HEK293 (cell line): ENCODE data around the gene MRO.
"Not testable (repeated sequence)": the region's sequence is repeated elsewhere in the genome, so short reads cannot be mapped to it uniquely, and the experiment has no call there.

Source experiments
- CTCF ChIA-PET: fragments of 350-600 bp; formaldehyde crosslinking; extraction: SDS; loops from one replicate; lab custom pipeline; 2021; ENCODE audit warnings: antibody characterized with exemption; lab: Yijun Ruan, JAX
- POLR2A ChIA-PET: fragments of 300-600 bp; formaldehyde crosslinking; extraction: SDS; loops from one replicate; lab custom pipeline; 2020; ENCODE audit warnings: antibody characterized with exemption, inconsistent platforms; lab: Yijun Ruan, JAX
- H3K27ac ChIP-seq: fragments of 200-500 bp; sonication (Bioruptor generic); 2 replicates; pipeline ENCODE4 v1.5.1; 2014; ENCODE audit warnings: low read depth, low read length, control low read depth, inconsistent platforms; ENCODE audit errors: extremely low read depth
- H3K36me3 ChIP-seq, 2 experiments: fragments of 200-500 bp in 1 of 2; sonication (Bioruptor generic) in 1 of 2; 1 replicate in 1 of 2; 2 replicates in 1 of 2; pipeline ENCODE4 v1.5.1; 2014 to 2017; ENCODE audit warnings: inconsistent platforms in 2 of 2, low read length in 2 of 2; ENCODE audit not compliant: control insufficient read depth in 2 of 2, insufficient read depth in 1 of 2
- H3K4me1 ChIP-seq: fragments of 200-500 bp; sonication (Bioruptor generic); 2 replicates; pipeline ENCODE4 v1.5.1; 2014; ENCODE audit warnings: mild to moderate bottlenecking, low read length, inconsistent platforms; ENCODE audit not compliant: control insufficient read depth, insufficient read depth
- H3K4me3 ChIP-seq: 2 replicates; pipeline ENCODE4 v1.5.1; 2011; ENCODE audit warnings: low read depth, mild to moderate bottlenecking, control low read depth, low read length, moderate library complexity
- H3K9me3 ChIP-seq: fragments of 200-500 bp; sonication (Bioruptor generic); 2 replicates; pipeline ENCODE4 v1.5.1; 2014; ENCODE audit warnings: low read depth, low read length, inconsistent platforms; ENCODE audit not compliant: control insufficient read depth, insufficient read depth
- HOXA7 ChIP-seq: sonication (generic); formaldehyde crosslinking; IDR thresholded peaks from 2 replicates; pipeline ENCODE4 v1.8.1; 2022; ENCODE audit warnings: missing genetic modification reagents, borderline replicate concordance
- HOXC10 ChIP-seq: sonication (generic); formaldehyde crosslinking; IDR thresholded peaks from 2 replicates; pipeline ENCODE4 v1.8.1; 2023; ENCODE audit warnings: mild to moderate bottlenecking, missing genetic modification reagents
- MYNN ChIP-seq: fragments of 450-650 bp; formaldehyde crosslinking; IDR thresholded peaks from 2 replicates; pipeline ENCODE4 v1.5.1; 2016; ENCODE audit warnings: missing biosample characterization, missing genetic modification characterization, borderline replicate concordance
- SCRT1 ChIP-seq: fragments of 450-650 bp; formaldehyde crosslinking; IDR thresholded peaks from 2 replicates; pipeline ENCODE4 v1.5.1; 2016; ENCODE audit warnings: missing biosample characterization, missing genetic modification characterization, borderline replicate concordance
- SCRT2 ChIP-seq: fragments of 450-650 bp; formaldehyde crosslinking; IDR thresholded peaks from 2 replicates; pipeline ENCODE4 v1.5.1; 2016; ENCODE audit warnings: missing biosample characterization, missing genetic modification characterization
- SP2 ChIP-seq: fragments of 450-650 bp; formaldehyde crosslinking; IDR thresholded peaks from 2 replicates; pipeline ENCODE4 v1.5.1; 2016; ENCODE audit warnings: missing biosample characterization, missing genetic modification characterization
- ZBTB20 ChIP-seq: fragments of 450-650 bp; formaldehyde crosslinking; IDR thresholded peaks from 2 replicates; pipeline ENCODE4 v1.5.1; 2016; ENCODE audit warnings: missing biosample characterization, missing genetic modification characterization
- ZFP37 ChIP-seq: fragments of 450-650 bp; formaldehyde crosslinking; IDR thresholded peaks from 2 replicates; pipeline ENCODE4 v1.5.1; 2016; ENCODE audit warnings: missing biosample characterization, missing genetic modification characterization
- ZNF169 ChIP-seq: fragments of 450-650 bp; formaldehyde crosslinking; IDR thresholded peaks from 2 replicates; pipeline ENCODE4 v1.5.1; 2016; ENCODE audit warnings: missing biosample characterization, missing genetic modification characterization
- ZNF2 ChIP-seq: fragments of 450-650 bp; formaldehyde crosslinking; IDR thresholded peaks from 2 replicates; pipeline ENCODE4 v1.5.1; 2016; ENCODE audit warnings: missing biosample characterization, missing genetic modification characterization
- ZNF239 ChIP-seq: fragments of 450-650 bp; formaldehyde crosslinking; IDR thresholded peaks from 2 replicates; pipeline ENCODE4 v1.5.1; 2016; ENCODE audit warnings: missing biosample characterization, missing genetic modification characterization
- ZNF266 ChIP-seq: fragments of 450-650 bp; formaldehyde crosslinking; IDR thresholded peaks from 2 replicates; pipeline ENCODE4 v1.5.1; 2016; ENCODE audit warnings: missing biosample characterization, missing genetic modification characterization, low read depth
- ZNF341 ChIP-seq: fragments of 450-650 bp; formaldehyde crosslinking; IDR thresholded peaks from 2 replicates; pipeline ENCODE4; 2016; ENCODE audit warnings: low read depth, missing biosample characterization, missing genetic modification characterization
- ZNF394 ChIP-seq: fragments of 450-650 bp; formaldehyde crosslinking; IDR thresholded peaks from 2 replicates; pipeline ENCODE4 v1.5.1; 2016; ENCODE audit warnings: missing biosample characterization, missing genetic modification characterization, mild to moderate bottlenecking, moderate library complexity, borderline replicate concordance
- ZNF571 ChIP-seq: fragments of 450-650 bp; formaldehyde crosslinking; IDR thresholded peaks from 2 replicates; pipeline ENCODE4 v1.5.0; 2017; ENCODE audit warnings: missing biosample characterization, missing genetic modification characterization
- ZSCAN23 ChIP-seq: fragments of 450-650 bp; formaldehyde crosslinking; IDR thresholded peaks from 2 replicates; pipeline ENCODE4 v1.5.1; 2016; ENCODE audit warnings: missing biosample characterization, missing genetic modification characterization
- TF ChIP-seq, protein P1 (sequence below): fragments of 450-650 bp; formaldehyde crosslinking; IDR thresholded peaks from 2 replicates; pipeline ENCODE4 v1.5.1; 2016; ENCODE audit warnings: missing biosample characterization, missing genetic modification characterization
- TF ChIP-seq, protein P2 (sequence below): fragments of 450-650 bp; formaldehyde crosslinking; IDR thresholded peaks from 2 replicates; pipeline ENCODE4 v1.5.1; 2016; ENCODE audit warnings: missing biosample characterization, missing genetic modification characterization
- TF ChIP-seq, protein P3 (sequence below): fragments of 450-650 bp; formaldehyde crosslinking; IDR thresholded peaks from 2 replicates; pipeline ENCODE4 v1.5.1; 2016; ENCODE audit warnings: missing biosample characterization, missing genetic modification characterization

Gene MRO

DNA sequence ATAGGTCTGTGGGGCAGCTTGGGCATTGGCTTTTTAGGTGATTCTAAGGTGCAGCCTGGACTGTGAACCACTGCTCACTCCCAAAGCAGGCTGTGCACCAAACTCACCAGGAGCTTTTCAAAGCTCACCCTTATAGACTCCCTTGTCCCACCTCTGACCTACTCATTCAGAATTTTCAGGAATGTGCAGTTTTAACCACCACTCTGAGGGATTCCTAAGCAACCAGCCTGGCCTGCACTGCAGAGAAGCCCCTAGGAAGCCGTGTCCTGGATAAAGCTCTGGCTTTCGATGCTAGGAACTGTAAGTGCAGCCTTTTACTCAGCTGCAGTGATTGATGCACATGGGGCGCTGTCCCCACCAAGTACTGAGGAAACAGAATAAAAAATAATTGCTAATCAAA, 33.0 kb downstream of the MRO start:
- Histone ChIP-seq H3K4me1 (no peaks in the 10 kb centered on the region), H3K4me3 (no peak overlapping the region), H3K36me3 (no peaks in the 10 kb centered on the region), H3K9me3 (no peaks in the 10 kb centered on the region), H3K27ac (no peak overlapping the region)
- ChIA-PET POLR2A (interaction anchor here (0.5 to 0.7 kb wide), 2 partner anchors 11 to 18 kb away, joined by 5 to 7 read pairs; no protein-coding TSS in a partner anchor), CTCF (interaction anchor here (0.6 to 1.4 kb wide), 8 partner anchors 11 to 1096 kb away, joined by 3 to 4 read pairs (median 3); no protein-coding TSS in a partner anchor)
- no peak for TF ChIP-seq HOXC10 (CRISPR knock-in tag)
- no peak for TF ChIP-seq ZBTB20 (tag by site-specific recombination)
- TF ChIP-seq ZNF571 (tag by site-specific recombination), result no peak
- TF ChIP-seq MYNN, result no peak
- no peak for TF ChIP-seq SCRT1 (tag by site-specific recombination)
- TF ChIP-seq ZSCAN23 (tag by site-specific recombination), result no peak
- TF ChIP-seq, protein P1, sequence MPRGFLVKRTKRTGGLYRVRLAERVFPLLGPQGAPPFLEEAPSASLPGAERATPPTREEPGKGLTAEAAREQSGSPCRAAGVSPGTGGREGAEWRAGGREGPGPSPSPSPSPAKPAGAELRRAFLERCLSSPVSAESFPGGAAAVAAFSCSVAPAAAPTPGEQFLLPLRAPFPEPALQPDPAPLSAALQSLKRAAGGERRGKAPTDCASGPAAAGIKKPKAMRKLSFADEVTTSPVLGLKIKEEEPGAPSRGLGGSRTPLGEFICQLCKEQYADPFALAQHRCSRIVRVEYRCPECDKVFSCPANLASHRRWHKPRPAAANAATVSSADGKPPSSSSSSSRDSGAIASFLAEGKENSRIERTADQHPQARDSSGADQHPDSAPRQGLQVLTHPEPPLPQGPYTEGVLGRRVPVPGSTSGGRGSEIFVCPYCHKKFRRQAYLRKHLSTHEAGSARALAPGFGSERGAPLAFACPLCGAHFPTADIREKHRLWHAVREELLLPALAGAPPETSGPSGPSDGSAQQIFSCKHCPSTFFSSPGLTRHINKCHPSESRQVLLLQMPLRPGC (tag by site-specific recombination), result no peak
- TF ChIP-seq HOXA7, result no peak
- no peak for TF ChIP-seq ZNF239 (tag by site-specific recombination)
- TF ChIP-seq, protein P2, sequence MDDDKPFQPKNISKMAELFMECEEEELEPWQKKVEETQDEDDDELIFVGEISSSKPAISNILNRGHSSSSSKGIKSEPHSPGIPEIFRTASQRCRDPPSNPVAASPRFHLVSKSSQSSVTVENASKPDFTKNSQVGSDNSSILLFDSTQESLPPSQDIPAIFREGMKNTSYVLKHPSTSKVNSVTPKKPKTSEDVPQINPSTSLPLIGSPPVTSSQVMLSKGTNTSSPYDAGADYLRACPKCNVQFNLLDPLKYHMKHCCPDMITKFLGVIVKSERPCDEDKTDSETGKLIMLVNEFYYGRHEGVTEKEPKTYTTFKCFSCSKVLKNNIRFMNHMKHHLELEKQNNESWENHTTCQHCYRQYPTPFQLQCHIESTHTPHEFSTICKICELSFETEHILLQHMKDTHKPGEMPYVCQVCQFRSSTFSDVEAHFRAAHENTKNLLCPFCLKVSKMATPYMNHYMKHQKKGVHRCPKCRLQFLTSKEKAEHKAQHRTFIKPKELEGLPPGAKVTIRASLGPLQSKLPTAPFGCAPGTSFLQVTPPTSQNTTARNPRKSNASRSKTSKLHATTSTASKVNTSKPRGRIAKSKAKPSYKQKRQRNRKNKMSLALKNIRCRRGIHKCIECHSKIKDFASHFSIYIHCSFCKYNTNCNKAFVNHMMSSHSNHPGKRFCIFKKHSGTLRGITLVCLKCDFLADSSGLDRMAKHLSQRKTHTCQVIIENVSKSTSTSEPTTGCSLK (tag by site-specific recombination), result no peak
- TF ChIP-seq ZNF266, result no peak
- TF ChIP-seq SP2 (tag by site-specific recombination), result no peak
- TF ChIP-seq ZNF2 (tag by site-specific recombination), result no peak
- TF ChIP-seq ZNF169, result no peak
- no peak for TF ChIP-seq ZNF341 (tag by site-specific recombination)

GRCh38 chr18:50783553-50783952, 36.3 kb downstream of the MRO start:
- ChIA-PET CTCF (interaction anchor here (0.7 kb wide), 1 partner anchor 234 kb away, joined by 3 read pairs; no protein-coding TSS in a partner anchor), POLR2A (no interaction called here)
- Histone ChIP-seq H3K4me3 (no peak overlapping the region), H3K4me1 (no peaks in the 10 kb centered on the region), H3K36me3 (no peaks in the 10 kb centered on the region), H3K27ac (no peak overlapping the region), H3K9me3 (no peaks in the 10 kb centered on the region; the same call in 1 of the 2 replicates)
- TF ChIP-seq SCRT2 (tag by site-specific recombination) (peak; percentile 81), ZFP37 (tag by site-specific recombination) (no peak), SCRT1 (tag by site-specific recombination) (peak; percentile 61; the same call in 1 of the 2 replicates), ZNF394 (tag by site-specific recombination) (no peak)
- TF ChIP-seq, protein P3, sequence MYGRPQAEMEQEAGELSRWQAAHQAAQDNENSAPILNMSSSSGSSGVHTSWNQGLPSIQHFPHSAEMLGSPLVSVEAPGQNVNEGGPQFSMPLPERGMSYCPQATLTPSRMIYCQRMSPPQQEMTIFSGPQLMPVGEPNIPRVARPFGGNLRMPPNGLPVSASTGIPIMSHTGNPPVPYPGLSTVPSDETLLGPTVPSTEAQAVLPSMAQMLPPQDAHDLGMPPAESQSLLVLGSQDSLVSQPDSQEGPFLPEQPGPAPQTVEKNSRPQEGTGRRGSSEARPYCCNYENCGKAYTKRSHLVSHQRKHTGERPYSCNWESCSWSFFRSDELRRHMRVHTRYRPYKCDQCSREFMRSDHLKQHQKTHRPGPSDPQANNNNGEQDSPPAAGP, result no peak

DNA sequence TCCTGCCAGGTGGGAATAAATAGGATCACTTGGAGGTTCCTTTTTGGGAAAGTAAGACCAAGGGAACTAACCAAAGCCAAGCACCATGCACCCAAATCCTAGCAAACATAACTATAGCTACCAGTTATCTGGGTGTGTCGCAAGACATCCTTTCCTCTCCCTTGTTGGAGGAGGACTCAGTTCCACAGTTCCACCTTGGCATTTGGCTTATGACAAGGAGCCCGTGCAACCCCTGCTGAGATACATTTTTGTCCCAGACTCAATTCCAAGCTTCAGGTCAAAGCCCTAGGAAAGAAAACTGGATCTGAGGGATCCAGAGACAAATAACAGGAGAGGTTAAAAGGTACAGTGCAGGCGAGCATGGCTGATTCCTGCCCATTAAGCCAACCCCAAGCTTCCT, 40.8 kb downstream of the MRO start:
- H3K9me3 ChIP-seq, H3K4me3 ChIP-seq, H3K36me3 ChIP-seq, POLR2A ChIA-PET, H3K27ac ChIP-seq, H3K4me1 ChIP-seq: not testable (repeated sequence)
- CTCF ChIA-PET, result interaction anchor here (0.7 kb wide), 1 partner anchor 903 kb away, joined by 4 read pairs; no protein-coding TSS in a partner anchor
